Endothelial cell of umbilical vein (primary cell): Measurements from ENCODE around the gene DENND4B. TPM values are rescaled to one million over a fixed set of nuclear protein-coding genes. Genes with fewer than 3 reads are reported as not detected.

Source experiments
- BruUV-seq: library from RNA; stranded (reverse); fragments of 400-500 nt; replicated peaks from 2 replicates; lab custom pipeline; 2021; lab: Mats Ljungman, UMichigan
- CTCF ChIA-PET: fragments of 300-600, 350-600 bp; sonication (Branson Sonifier 250); formaldehyde crosslinking; loops from one replicate; lab custom pipeline; 2021; ENCODE audit warnings: antibody characterized with exemption, inconsistent platforms; lab: Charles Lee
- POLR2A ChIA-PET: fragments of 300-600, 350-600 bp; sonication (Branson Sonifier 250); formaldehyde crosslinking; loops from one replicate; lab custom pipeline; 2021; ENCODE audit warnings: antibody characterized with exemption, inconsistent platforms; lab: Charles Lee
- DNase-seq: peaks from one replicate; pipeline ENCODE4 v3.0.0-alpha.2; 2011; ENCODE audit warnings: low read depth, low spot score
- FAIRE-seq: peaks from 2 replicates; lab custom pipeline; 2011; peaks lifted over from hg19 to GRCh38; lab: Jason Lieb, UNC
- H2AFZ ChIP-seq: 2 replicates; pipeline ENCODE4 v1.6.0; 2012; ENCODE audit warnings: low read depth, low read length, control low read depth, inconsistent platforms
- H3K27ac ChIP-seq: 2 replicates; pipeline ENCODE4 v1.5.1; 2011; ENCODE audit warnings: low read depth, mild to moderate bottlenecking, control low read depth, low read length, moderate library complexity; ENCODE audit not compliant: insufficient read depth
- H3K27me3 ChIP-seq, 2 experiments: 2 replicates each; pipeline versions ENCODE4 v1.6.0 to v1.6.1; 2011; ENCODE audit warnings: low read length in 2 of 2, mixed read lengths in 1 of 2; ENCODE audit not compliant: control insufficient read depth in 2 of 2, insufficient read depth in 2 of 2
- H3K36me3 ChIP-seq, 2 experiments: 2 replicates in 1 of 2; 3 replicates in 1 of 2; pipeline ENCODE4 v1.5.1; 2011; ENCODE audit warnings: low read length in 2 of 2, mild to moderate bottlenecking in 1 of 2, moderate library complexity in 1 of 2; ENCODE audit not compliant: control insufficient read depth in 2 of 2, insufficient read depth in 2 of 2; ENCODE audit errors: extremely low read depth in 1 of 2
- H3K4me1 ChIP-seq: 3 replicates; pipeline ENCODE4 v1.5.1; 2011; ENCODE audit warnings: mild to moderate bottlenecking, low read length; ENCODE audit not compliant: control insufficient read depth, insufficient read depth; ENCODE audit errors: extremely low read depth
- H3K4me2 ChIP-seq: 2 replicates; pipeline ENCODE4 v1.6.1; 2011; ENCODE audit warnings: low read length, control low read depth, mixed read lengths; ENCODE audit not compliant: insufficient read depth
- H3K4me3 ChIP-seq, 3 experiments: fragments of 200-600 bp in 1 of 3; sonication (generic), shearing (Covaris generic) in 1 of 3; replicated peaks in 1 of 3; 2 replicates each; pipeline ENCODE4 v1.5.1; 2011 to 2016; ENCODE audit warnings: control low read depth in 3 of 3, low read length in 3 of 3, mild to moderate bottlenecking in 2 of 3, inconsistent platforms in 1 of 3, low read depth in 1 of 3, moderate library complexity in 1 of 3; ENCODE audit not compliant: insufficient read depth in 1 of 3
- H3K79me2 ChIP-seq: 2 replicates; pipeline ENCODE4 v1.6.0; 2012; ENCODE audit warnings: low read length, inconsistent platforms; ENCODE audit not compliant: control insufficient read depth, insufficient read depth
- H3K9ac ChIP-seq: replicated peaks from 2 replicates; pipeline ENCODE3; 2011; ENCODE audit warnings: low read length, control low read depth; ENCODE audit not compliant: insufficient read depth; ENCODE audit errors: extremely low read depth
- H3K9me1 ChIP-seq: replicated peaks from 3 replicates; pipeline ENCODE4 v1.6.0; 2011; ENCODE audit warnings: mild to moderate bottlenecking, low read length; ENCODE audit not compliant: control insufficient read depth, insufficient read depth; ENCODE audit errors: extremely low read depth
- H3K9me3 ChIP-seq: replicated peaks from 2 replicates; pipeline ENCODE4 v1.5.1; 2012; ENCODE audit warnings: low read length, inconsistent platforms; ENCODE audit not compliant: control insufficient read depth, insufficient read depth
- H4K20me1 ChIP-seq: replicated peaks from 2 replicates; pipeline ENCODE3; 2011; ENCODE audit warnings: mild to moderate bottlenecking, low read length; ENCODE audit not compliant: control insufficient read depth, insufficient read depth; ENCODE audit errors: extremely low read depth
- CTCF ChIP-seq, 2 donors: IDR thresholded peaks; 1 replicate in 1 of 2; 2 replicates in 1 of 2; pipeline ENCODE4 v1.5.1; 2011; ENCODE audit warnings: low read length in 2 of 2, mild to moderate bottlenecking in 2 of 2, moderate library complexity in 2 of 2, control low read depth in 1 of 2, inconsistent platforms in 1 of 2, low read depth in 1 of 2; ENCODE audit not compliant: insufficient read depth in 1 of 2; ENCODE audit errors: extremely low read depth in 1 of 2
- EZH2 ChIP-seq: IDR thresholded peaks from 2 replicates; pipeline ENCODE4 v1.6.1; 2012; ENCODE audit warnings: borderline replicate concordance, low read depth, mild to moderate bottlenecking, moderate library complexity, low read length, inconsistent platforms; ENCODE audit not compliant: severe bottlenecking
- FOS ChIP-seq: IDR thresholded peaks from 2 replicates; pipeline ENCODE4 v1.6.1; 2011; ENCODE audit warnings: mild to moderate bottlenecking, low read length, moderate library complexity, borderline replicate concordance; ENCODE audit not compliant: insufficient read depth
- GATA2 ChIP-seq: IDR thresholded peaks from 2 replicates; pipeline ENCODE4 v1.7.0; 2011; ENCODE audit warnings: low read depth, mild to moderate bottlenecking, moderate library complexity, mixed read lengths, low read length; ENCODE audit not compliant: insufficient read length, insufficient read depth
- JUN ChIP-seq: IDR thresholded peaks from 2 replicates; pipeline ENCODE4 v1.6.1; 2011; ENCODE audit warnings: borderline replicate concordance, low read depth; ENCODE audit not compliant: insufficient read length, insufficient read depth
- MAX ChIP-seq: IDR thresholded peaks from 2 replicates; pipeline ENCODE4 v1.6.1; 2011; ENCODE audit not compliant: insufficient read depth, insufficient read length
- MYC ChIP-seq: IDR thresholded peaks from one replicate; pipeline ENCODE4 v1.6.1; 2011; ENCODE audit warnings: mild to moderate bottlenecking, low read depth, low read length
- POLR2A ChIP-seq: IDR thresholded peaks from 2 replicates; pipeline ENCODE4 v1.6.1; 2012; ENCODE audit warnings: low read depth, mild to moderate bottlenecking, control low read depth, low read length
- POLR2AphosphoS5 ChIP-seq: IDR thresholded peaks from 2 replicates; pipeline ENCODE4 v1.6.1; 2012; ENCODE audit warnings: low read depth, mild to moderate bottlenecking, control low read depth, low read length, moderate library complexity; ENCODE audit not compliant: insufficient read depth
- dilution Hi-C: fragments of 300-500 bp; cut with MboI; formaldehyde crosslinking; loops from one replicate; pipeline ENCODE4 v1.15.0; 2019; ENCODE audit warnings: low sequenced_read_pairs; ENCODE audit not compliant: extremely low pct_ligation_motif_present
- intact Hi-C: fragments of 100-400 bp; cut with micrococcal nuclease; formaldehyde crosslinking; loops from one replicate; pipeline ENCODE4 v1.10.0; 2022
- polyA plus RNA-seq, 4 experiments: library from polyadenylated mRNA; depleted of rRNA in 3 of 4; stranded (reverse) in 3 of 4; unstranded in 1 of 4; fragments of >200 nt; gene quantifications; 2 replicates each; pipeline versions ENCODE4 v1.2.1 to v1.2.3, GENCODE V29; 2011 to 2012; ENCODE audit warnings: missing spikeins in 1 of 4
- total RNA-seq: library from RNA; stranded (reverse); gene quantifications from 2 replicates; pipeline ENCODE4 v1.2.3, GENCODE V29; 2021

The DENND4B gene
- total and polyA plus RNA-seq, 2 donors (not counting 3 experiments of a cell fraction or from before 2014, with no cell fraction given): 35.6 to 57.8 TPM

- Histone ChIP-seq H2AFZ (peak overlapping the region; percentile 16), H3K27me3 (no peaks in the 10 kb centered on the region), H3K4me3 (peak overlapping the region in 2 of 3 experiments; percentile 62 to 68), H4K20me1 (no peaks in the 10 kb centered on the region), H3K27ac (no peak overlapping the region), H3K36me3 (no peaks in the 10 kb centered on the region), H3K9me3 (no peaks in the 10 kb centered on the region), H3K79me2 (no peaks in the 10 kb centered on the region), H3K4me2 (peak overlapping the region; percentile 83), H3K4me1 (peaks cover 26% of the 10 kb centered on the region), H3K9ac (no peak overlapping the region), H3K9me1 (no peaks in the 10 kb centered on the region)
- ChIA-PET POLR2A (no interaction called here), CTCF (interaction anchor here (2.4 to 4.7 kb wide), 3 partner anchors 9 to 23 kb away, joined by 10 to 37 read pairs (median 16); partner anchors contain the start of genes DENND4B, JTB and RAB13)
- FAIRE-seq (no peak), DNase-seq (no peak)
- intact Hi-C loops (no loop called here), dilution Hi-C loops (no loop called here)
- no TSS peak for BruUV-seq
- TF ChIP-seq MAX: no peak
Measured at GRCh38 chr1:153968408-153968807, 21.9 kb upstream of the DENND4B start.

- H3K4me1 ChIP-seq: peaks cover 28% of the 10 kb centered on the region
- no peaks in the 10 kb centered on the region for H3K9me3 ChIP-seq
- no TSS peak for BruUV-seq
- H3K79me2 ChIP-seq: no peaks in the 10 kb centered on the region
- intact Hi-C loops: no loop called here
- FAIRE-seq (no peak), DNase-seq (no peak)
- peak overlapping the region; percentile 16 for H2AFZ ChIP-seq
- POLR2A ChIA-PET: interaction anchor here (1.6 to 1.8 kb wide), 2 partner anchors 10 to 23 kb away, joined by 8 to 12 read pairs; partner anchors contain the start of genes JTB and RPS27
- TF ChIP-seq POLR2A (no peak), POLR2AphosphoS5 (no peak), JUN (no peak), GATA2 (no peak), MAX (no peak), CTCF (IDR thresholded peaks at IDR 0.05; ENCODE audit: extremely low read depth in 1 of 2, insufficient read depth in 1 of 2, low read depth in 1 of 2, low read length in 2 of 2) (no peak), FOS (no peak), EZH2 (no peak), MYC (no peak)
- dilution Hi-C loops: no loop called here
- no peaks in the 10 kb centered on the region for H4K20me1 ChIP-seq
- H3K4me2 ChIP-seq: peak overlapping the region; percentile 83
- peak overlapping the region; percentile 42 to 68 (median 62) for H3K4me3 ChIP-seq
- H3K27me3 ChIP-seq: no peaks in the 10 kb centered on the region
- H3K9me1 ChIP-seq: no peaks in the 10 kb centered on the region
- CTCF ChIA-PET: interaction anchor here (0.8 to 4.7 kb wide), 9 partner anchors 8 to 171 kb away, joined by 3 to 37 read pairs (median 9); partner anchors contain the start of genes CRTC2, DENND4B, JTB and RAB13
- peak overlapping the region; percentile 66 for H3K9ac ChIP-seq
- no peaks in the 10 kb centered on the region for H3K36me3 ChIP-seq
- no peak overlapping the region for H3K27ac ChIP-seq
Measured at GRCh38 chr1:153968000-153968363, 21.5 kb upstream of the DENND4B start.
